NCI-H526 treated with DMSO at 0.1 percent for 48 hours (cell line): ENCODE measurements around the gene DNAJC30.

ENCODE experiments used
- DNase-seq: peaks from one replicate; lab custom pipeline; 2025; lab: John Stamatoyannopoulos, UW

DNAJC30 gene

DNA sequence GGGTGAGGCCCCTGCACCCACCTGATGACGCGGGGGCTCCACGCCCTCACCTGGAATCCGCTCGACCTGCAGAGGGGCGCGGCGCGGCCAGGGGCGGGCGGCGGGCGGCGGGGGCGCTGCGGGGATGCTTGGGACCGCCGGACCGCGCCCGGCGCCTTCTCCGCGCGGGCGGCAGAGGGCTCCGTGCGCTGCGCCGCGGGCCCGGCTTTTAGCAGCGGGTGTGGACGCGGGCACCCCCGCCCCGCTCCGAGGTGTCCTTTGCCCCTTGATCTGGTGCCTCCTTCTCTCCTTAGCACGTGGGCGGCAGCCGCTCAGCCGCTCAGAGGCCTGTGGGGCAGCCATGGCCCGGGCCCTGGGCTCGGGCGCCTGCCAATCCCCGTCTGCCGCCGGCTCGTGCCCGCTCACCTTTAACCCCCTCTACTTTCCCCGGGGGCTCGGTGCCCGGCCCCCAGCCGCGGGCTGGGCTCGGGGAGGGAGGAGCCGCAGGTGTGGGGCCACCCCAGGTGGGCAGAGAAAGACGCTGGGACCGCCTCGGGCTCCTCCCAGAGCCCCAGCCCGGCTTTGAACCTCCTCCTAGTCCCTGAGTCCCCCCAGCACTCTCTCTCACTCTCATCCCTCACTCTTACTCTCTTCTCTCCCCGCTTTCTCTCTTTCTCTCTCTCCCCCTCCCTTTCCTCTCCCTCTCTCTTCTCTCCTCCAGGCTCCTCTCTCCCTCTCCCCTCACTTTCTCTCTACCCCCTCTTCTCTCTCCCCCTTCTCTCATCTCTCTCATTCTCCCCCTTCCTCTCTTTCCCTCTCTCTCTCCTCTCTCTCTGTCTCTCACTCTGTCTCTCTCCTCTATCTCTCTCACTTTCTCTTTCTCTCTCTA, 35.3 kb downstream of the DNAJC30 start:
- DNase-seq = no peak

DNA sequence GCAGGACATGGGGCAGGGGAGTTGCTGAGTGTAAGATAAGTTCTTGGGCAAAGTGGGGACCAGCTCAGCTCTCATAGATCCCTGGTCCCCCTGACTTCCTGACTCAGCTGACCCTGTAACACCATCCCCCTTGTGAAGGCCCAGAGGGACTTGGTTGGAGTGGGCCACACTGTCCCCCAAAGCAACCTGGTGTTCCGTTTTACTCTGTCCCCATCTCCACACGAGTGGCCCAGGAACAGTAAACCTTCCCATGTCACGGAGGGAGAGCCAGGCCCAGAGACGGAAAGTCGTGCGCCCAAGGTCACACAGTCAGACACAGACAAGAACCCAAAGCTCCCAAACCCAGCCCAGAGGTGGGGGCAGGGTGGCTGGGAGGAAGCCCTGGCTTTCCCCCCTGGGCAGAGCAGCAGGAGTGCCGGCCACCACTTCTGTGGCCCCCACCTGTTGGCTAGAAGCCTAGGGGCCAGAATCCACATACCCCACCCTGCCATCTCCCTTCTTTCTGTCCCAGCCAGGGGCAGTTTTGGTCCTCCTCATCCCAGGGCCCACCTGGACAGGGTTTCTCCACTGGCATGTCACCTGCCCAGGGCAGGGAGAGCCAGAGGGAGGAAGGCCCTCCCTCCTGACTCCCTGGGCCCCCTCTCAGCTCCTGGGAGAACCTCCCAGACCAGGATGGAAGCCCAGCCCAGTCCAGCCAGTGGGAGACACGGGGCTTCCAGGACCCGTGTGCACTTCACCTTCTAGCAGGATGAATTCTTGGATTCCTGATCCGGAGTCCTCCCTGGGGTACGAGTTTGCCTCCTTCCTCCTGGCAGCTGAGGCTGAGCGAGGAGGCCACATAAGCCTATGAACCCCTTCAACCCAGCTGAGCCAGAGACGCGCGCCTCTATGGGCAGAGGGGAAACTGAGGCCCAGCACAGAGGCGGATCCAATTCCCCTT, 36.2 kb downstream of the DNAJC30 start:
- no peak for DNase-seq

DNA sequence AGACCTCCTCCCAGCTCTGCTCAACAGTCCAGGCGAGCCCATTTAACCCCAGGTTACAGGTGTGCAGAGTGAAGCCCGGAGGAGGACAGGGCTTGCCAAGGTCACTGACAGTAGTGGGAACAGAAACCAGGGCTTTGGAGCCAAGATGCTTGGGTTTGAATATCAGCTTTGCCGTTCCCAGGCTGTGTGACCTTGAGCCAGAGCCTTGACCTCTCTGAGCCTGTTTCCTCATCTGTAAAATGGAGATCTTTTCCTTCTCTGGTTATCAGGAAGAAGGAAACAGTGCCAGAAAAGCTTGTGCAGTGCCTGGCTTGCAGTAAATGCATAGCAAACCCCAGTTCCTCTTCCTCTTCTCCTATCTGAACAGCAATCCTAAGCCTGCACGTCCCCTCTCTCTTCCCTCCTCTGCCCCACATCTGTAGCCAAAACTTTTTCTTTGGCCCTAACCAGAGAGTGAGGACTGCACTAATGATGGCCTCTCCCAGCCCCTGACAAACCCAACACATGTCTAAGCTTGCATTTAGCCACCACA, 37.5 kb downstream of the DNAJC30 start:
- no peak for DNase-seq

DNA sequence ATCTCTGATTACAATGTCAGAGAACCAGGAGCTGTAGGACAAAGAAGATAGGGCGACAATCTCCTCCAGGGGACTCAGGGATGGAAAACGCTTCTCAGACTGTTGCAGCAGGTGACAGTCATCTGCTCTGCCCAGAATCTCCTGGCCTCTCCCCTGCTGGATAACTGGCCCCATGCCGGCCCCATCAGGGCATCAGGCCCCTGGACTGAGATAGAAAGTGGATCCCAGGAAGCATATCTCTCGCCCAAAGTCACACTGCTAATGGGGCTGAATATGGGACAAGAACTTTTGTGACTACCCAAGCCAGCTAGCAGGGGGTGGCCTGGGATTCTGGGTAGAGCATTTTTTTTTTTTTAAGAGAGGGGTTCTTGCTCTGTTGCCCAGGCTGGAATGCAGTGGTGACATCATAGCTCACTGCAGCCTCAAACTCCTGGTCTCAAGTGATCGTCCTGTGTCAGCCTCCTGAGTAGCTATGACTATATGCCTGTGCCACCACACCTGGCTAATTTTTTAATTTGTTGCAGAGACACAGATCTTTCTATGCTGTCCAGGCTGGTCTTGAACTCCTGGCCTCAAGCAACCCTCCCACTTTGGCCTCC, 38.5 kb downstream of the DNAJC30 start:
- no peak for DNase-seq

DNA sequence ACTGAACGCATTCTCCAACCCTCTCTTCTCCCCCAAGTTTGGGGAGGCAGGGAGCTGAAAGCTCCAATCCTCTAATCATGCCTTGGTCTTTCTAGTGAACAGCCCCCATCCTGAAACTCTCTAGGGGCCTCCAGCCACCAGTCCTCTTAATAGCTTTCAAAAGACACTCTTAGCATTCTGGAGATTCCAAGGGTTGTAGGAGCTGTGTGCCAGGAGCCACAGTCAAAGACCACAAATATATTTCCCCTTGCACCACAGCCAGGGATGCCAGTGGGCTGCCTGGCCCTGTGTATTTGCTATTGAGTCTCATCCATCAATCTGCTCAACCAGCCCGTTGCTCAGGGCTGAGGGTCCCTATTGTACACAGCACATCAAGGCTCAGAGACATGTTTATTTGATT, 40.4 kb downstream of the DNAJC30 start:
- no peak for DNase-seq

DNA sequence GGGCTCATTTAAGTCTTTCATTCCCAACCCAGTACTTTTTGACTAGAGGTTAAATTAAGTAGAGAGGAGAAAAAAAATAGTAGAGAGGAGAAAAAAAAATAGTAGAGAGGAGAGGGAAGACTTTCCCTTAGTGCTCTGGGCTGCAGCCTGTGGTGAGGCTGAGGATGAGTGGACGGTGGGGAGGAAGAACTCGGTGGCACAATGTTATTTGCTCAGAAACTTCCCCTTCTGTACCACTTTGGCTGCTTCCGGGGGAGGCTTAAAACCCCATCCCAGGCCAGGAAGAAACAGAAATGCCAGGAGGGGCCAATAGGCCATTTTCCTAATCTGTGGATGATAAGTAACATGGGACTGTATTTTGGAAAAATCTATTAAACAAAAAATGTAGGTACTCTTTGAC, 44.3 kb downstream of the DNAJC30 start:
- no peak for DNase-seq

DNA sequence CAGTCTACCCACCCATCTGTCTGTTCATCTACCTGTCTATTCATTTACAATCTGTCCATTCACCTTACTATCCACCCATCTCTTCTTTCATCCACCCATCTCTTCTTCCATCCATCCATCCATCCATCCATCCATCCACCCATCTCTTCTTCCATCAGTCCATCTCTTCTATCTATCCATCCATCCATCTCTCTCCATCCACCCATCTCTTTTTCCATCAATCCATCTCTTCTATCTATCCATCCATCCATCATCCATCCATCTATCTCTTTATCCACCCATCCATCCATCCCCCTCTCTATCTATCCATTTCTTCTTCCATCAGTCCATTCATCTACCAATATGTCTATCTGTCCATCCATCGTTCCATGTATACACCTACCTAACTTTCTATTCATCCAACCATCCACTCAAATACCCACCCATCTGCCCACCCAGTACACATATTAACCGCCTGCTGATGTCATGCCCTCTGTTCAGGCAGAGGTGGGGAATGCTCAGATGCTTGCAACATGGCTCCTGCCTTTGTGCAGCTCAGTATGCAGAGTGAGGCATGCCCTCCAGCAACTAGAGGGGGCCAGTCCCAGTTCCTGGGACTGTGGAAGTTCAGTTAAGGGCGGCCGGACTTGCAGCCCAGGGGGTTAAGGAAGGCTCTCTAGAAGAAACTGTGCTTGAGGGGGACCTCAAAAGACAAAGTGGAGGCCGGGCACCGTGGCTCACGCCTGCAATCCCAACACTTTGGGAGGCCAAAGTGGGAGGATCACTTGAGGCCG, 47.6 kb downstream of the DNAJC30 start:
- DNase-seq = no peak

DNA sequence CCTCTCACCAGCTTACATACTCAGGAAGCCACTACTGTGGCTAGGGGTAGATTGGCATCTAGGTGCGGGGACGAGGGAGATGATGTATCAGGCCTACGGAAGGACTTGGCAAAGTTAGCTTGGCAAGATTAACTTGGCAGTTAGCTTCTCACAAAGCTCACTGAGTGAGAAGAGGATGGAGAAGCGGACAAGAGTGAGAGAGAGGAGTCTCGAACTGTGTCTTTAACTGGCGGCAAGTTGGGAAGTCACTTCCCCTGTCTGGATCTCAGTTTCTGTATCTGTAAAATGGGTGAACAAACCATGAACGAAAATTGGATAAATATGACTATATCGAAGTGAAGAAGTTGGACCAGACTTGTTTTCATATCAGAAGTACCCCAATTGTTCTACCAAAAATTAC, 49.4 kb downstream of the DNAJC30 start:
- no peak for DNase-seq

DNA sequence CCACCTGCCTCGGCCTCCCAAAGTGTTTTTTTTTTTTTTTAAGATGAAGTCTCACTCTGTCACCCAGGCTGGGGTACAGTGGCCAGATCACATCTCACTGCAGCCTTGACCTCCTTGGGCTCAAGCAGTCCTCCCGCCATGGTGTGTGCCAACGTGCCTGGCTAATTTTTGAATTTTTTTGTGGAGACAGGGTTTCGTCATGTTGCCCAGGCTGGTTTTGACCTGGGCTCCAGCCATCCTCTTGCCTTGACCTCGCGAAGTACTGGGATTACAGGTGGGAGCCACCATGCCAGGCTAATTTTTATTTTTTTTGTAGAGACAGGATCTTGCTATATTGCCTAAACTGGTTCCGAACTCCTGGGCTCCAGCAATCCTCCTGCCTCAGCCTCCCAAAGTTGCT, 49.9 kb downstream of the DNAJC30 start:
- DNase-seq = no peak

DNA sequence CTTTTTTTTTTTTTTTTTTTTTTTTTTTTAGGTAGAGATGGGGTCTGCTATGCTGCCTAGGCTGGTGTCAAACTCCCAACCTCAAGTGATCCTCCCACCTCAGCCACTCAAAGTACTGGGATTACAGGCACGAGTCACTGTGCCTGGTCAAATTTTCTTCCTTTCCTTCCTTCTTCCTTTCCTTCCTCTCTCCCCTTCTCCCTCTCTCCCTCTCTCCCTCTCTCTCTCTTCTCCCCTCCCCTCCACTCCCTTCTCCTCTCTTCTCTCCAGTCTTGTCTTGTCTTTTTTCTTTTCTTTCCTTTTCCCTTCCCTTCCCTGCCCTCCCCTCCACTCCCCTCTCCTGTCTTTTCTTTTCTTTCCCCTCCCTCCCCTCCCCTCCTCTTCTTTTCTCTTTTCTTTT, 51.7 kb downstream of the DNAJC30 start:
- no peak for DNase-seq
